H9 (cell line): ENCODE results near the gene MEF2A. TPM values are rescaled to one million over a fixed set of nuclear protein-coding genes. Genes with fewer than 3 reads are reported as not detected.

Experiments used
- DNase-seq: peaks from one replicate; pipeline ENCODE4 v3.0.0-alpha.2; 2017
- H2AFZ ChIP-seq: one replicate; pipeline ENCODE4 v1.6.1; 2013; ENCODE audit warnings: mild to moderate bottlenecking, low read length, control low read depth, moderate library complexity
- H2AK5ac ChIP-seq: 2 replicates; pipeline ENCODE4 v1.6.1; 2013; ENCODE audit warnings: low read length, control low read depth, mixed read lengths; ENCODE audit not compliant: insufficient read length
- H2BK120ac ChIP-seq: one replicate; pipeline ENCODE4 v1.6.1; 2013; ENCODE audit warnings: low read depth, mild to moderate bottlenecking, low read length, control low read depth, inconsistent platforms; ENCODE audit not compliant: poor library complexity, severe bottlenecking
- H2BK12ac ChIP-seq: 2 replicates; pipeline ENCODE4 v1.6.1; 2013; ENCODE audit warnings: low read length, control low read depth, mixed read lengths, low read depth; ENCODE audit not compliant: insufficient read length
- H2BK15ac ChIP-seq: 2 replicates; pipeline ENCODE4 v1.6.1; 2013; ENCODE audit warnings: low read depth, low read length, control low read depth
- H2BK20ac ChIP-seq: one replicate; pipeline ENCODE4 v1.6.1; 2013; ENCODE audit warnings: low read depth, mild to moderate bottlenecking, low read length, control low read depth, inconsistent platforms; ENCODE audit not compliant: poor library complexity, severe bottlenecking
- H2BK5ac ChIP-seq: 2 replicates; pipeline ENCODE4 v1.6.1; 2013; ENCODE audit warnings: low read length, control low read depth, mixed read lengths; ENCODE audit not compliant: insufficient read length
- H3K14ac ChIP-seq: 2 replicates; pipeline ENCODE4 v1.6.1; 2013; ENCODE audit warnings: low read length, control low read depth; ENCODE audit not compliant: insufficient read depth
- H3K18ac ChIP-seq: 2 replicates; pipeline ENCODE4 v1.6.1; 2013; ENCODE audit warnings: low read depth, mild to moderate bottlenecking, mixed read lengths, low read length, control low read depth; ENCODE audit not compliant: insufficient read length
- H3K23ac ChIP-seq: 2 replicates; pipeline ENCODE4 v1.6.1; 2013; ENCODE audit warnings: low read length, control low read depth, mixed read lengths, low read depth; ENCODE audit not compliant: insufficient read length
- H3K23me2 ChIP-seq: 2 replicates; pipeline ENCODE4 v1.6.1; 2013; ENCODE audit warnings: low read depth, mild to moderate bottlenecking, mixed read lengths, low read length, control low read depth; ENCODE audit not compliant: insufficient read length, poor library complexity, severe bottlenecking
- H3K27ac ChIP-seq: 2 replicates; pipeline ENCODE4 v1.5.1; 2013; ENCODE audit warnings: low read length, control low read depth, mixed read lengths, low read depth; ENCODE audit not compliant: insufficient read length
- H3K27me3 ChIP-seq: 2 replicates; pipeline ENCODE4 v1.6.1; 2013; ENCODE audit warnings: low read length, control low read depth, inconsistent platforms; ENCODE audit not compliant: insufficient read depth
- H3K4ac ChIP-seq: 2 replicates; pipeline ENCODE4 v1.6.1; 2013; ENCODE audit warnings: low read depth, mild to moderate bottlenecking, control low read depth, inconsistent platforms, low read length, moderate library complexity
- H3K4me1 ChIP-seq: 2 replicates; pipeline ENCODE4 v1.6.1; 2013; ENCODE audit warnings: low read length, control low read depth, inconsistent platforms; ENCODE audit not compliant: insufficient read depth
- H3K4me2 ChIP-seq: 2 replicates; pipeline ENCODE4 v1.6.1; 2013; ENCODE audit warnings: low read length, control low read depth, mixed read lengths; ENCODE audit not compliant: insufficient read length, insufficient read depth
- H3K56ac ChIP-seq: 2 replicates; pipeline ENCODE4 v1.6.1; 2013; ENCODE audit warnings: low read depth, mild to moderate bottlenecking, mixed read lengths, low read length, control low read depth; ENCODE audit not compliant: insufficient read length
- H3K79me1 ChIP-seq: 2 replicates; pipeline ENCODE4 v1.6.1; 2013; ENCODE audit warnings: low read depth, mild to moderate bottlenecking, moderate library complexity, low read length, control low read depth, inconsistent platforms; ENCODE audit not compliant: insufficient read depth, poor library complexity, severe bottlenecking
- H3K79me2 ChIP-seq: 2 replicates; pipeline ENCODE4 v1.6.1; 2013; ENCODE audit warnings: low read length, control low read depth, inconsistent platforms; ENCODE audit not compliant: insufficient read depth
- H3K9ac ChIP-seq: 2 replicates; pipeline ENCODE4 v1.6.1; 2013; ENCODE audit warnings: low read length, control low read depth, mixed read lengths; ENCODE audit not compliant: insufficient read length; ENCODE audit errors: extremely low read depth
- H3K9me3 ChIP-seq: one replicate; pipeline ENCODE4 v1.6.1; 2013; ENCODE audit warnings: low read depth, low read length, inconsistent platforms; ENCODE audit not compliant: control insufficient read depth
- H3T11ph ChIP-seq: one replicate; pipeline ENCODE4 v1.6.1; 2013; ENCODE audit warnings: mild to moderate bottlenecking, low read length, control low read depth, inconsistent platforms
- H4K20me1 ChIP-seq: one replicate; pipeline ENCODE4 v1.6.1; 2013; ENCODE audit not compliant: control insufficient read depth, insufficient read length, insufficient read depth
- H4K5ac ChIP-seq: 2 replicates; pipeline ENCODE4 v1.6.1; 2013; ENCODE audit warnings: low read depth, mild to moderate bottlenecking, mixed read lengths, low read length, control low read depth; ENCODE audit not compliant: insufficient read length
- H4K8ac ChIP-seq: replicated peaks from 2 replicates; pipeline ENCODE4 v1.6.1; 2013; ENCODE audit warnings: low read length, control low read depth, mixed read lengths, low read depth; ENCODE audit not compliant: insufficient read length
- H4K91ac ChIP-seq: 2 replicates; pipeline ENCODE4 v1.6.1; 2013; ENCODE audit warnings: low read depth, mild to moderate bottlenecking, moderate library complexity, mixed read lengths, low read length, control low read depth; ENCODE audit not compliant: insufficient read length
- H3K27ac Mint-ChIP-seq, 3 experiments: 2 replicates in 2 of 3; 3 replicates in 1 of 3; pipeline ENCODE4 v1.8.0; 2020 to 2021; ENCODE audit warnings: mixed read lengths in 3 of 3, mild to moderate bottlenecking in 1 of 3, moderate library complexity in 1 of 3
- H3K27me3 Mint-ChIP-seq: 2 replicates; pipeline ENCODE4 v1.8.0; 2021; ENCODE audit warnings: low read depth, mild to moderate bottlenecking, moderate library complexity, mixed read lengths
- H3K36me3 Mint-ChIP-seq, 3 experiments: 2 replicates in 2 of 3; 3 replicates in 1 of 3; pipeline ENCODE4 v1.8.0; 2020 to 2021; ENCODE audit warnings: low read depth in 3 of 3, mixed read lengths in 3 of 3; ENCODE audit not compliant: insufficient read depth in 1 of 3
- H3K4me1 Mint-ChIP-seq, 2 experiments: 2 replicates each; pipeline ENCODE4 v1.8.0; 2020; ENCODE audit warnings: mixed read lengths in 2 of 2
- H3K4me3 Mint-ChIP-seq, 2 experiments: 2 replicates in 1 of 2; 3 replicates in 1 of 2; pipeline ENCODE4 v1.8.0; 2020 to 2021; ENCODE audit warnings: mild to moderate bottlenecking in 2 of 2, mixed read lengths in 2 of 2, moderate library complexity in 1 of 2
- H3K9me3 Mint-ChIP-seq, 2 experiments: 2 replicates in 1 of 2; 3 replicates in 1 of 2; pipeline ENCODE4 v1.8.0; 2020; ENCODE audit warnings: mild to moderate bottlenecking in 2 of 2, mixed read lengths in 2 of 2, moderate library complexity in 1 of 2
- WGBS: extraction: QIAGEN DNeasy Blood & Tissue Kit; methylation state at CpG from one replicate; pipeline ENCODE4 v1.1.7; 2013; ENCODE audit warnings: missing lambda C conversion rate, low lambda C conversion rate, mixed read lengths; ENCODE audit not compliant: insufficient read length; ENCODE audit errors: extremely low coverage; 5-methylcytosine and 5-hydroxymethylcytosine counted together
- total RNA-seq: library from RNA; stranded (reverse); gene quantifications from 2 replicates; pipeline ENCODE4 v1.2.1, GENCODE V29; 2021
- TF ChIP-seq, protein P1 (sequence below): fragments of 200-600 bp; sonication (generic); conservative IDR thresholded peaks from 3 replicates; pipeline ENCODE4 v1.8.0; 2021; ENCODE audit warnings: antibody characterized with exemption, mild to moderate bottlenecking

The MEF2A gene
- total RNA-seq, 1 experiment from 2014 or later: 20.7 TPM

DNA sequence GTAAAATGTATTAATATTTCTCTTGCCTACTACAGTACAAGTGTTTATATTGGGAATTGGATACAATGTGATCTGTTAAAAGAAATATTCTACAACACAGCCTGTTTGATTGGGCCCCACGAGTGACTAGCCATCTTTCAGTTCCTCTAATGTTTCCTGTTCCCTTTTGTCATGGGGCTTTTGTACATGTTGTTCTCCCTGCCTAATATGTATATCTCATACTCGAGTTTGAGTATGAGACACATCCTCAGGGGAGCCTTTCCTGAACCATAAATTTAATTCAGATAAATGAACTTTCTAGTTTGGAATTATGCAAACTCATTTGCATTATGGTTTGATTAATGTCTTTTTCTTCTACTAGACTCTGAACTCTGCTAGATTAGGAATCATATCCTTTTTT is 65.5 kb downstream of the MEF2A start:
- no CpG with 5 or more reads among the region's 2 CpGs for WGBS
- Histone ChIP-seq H3K79me1 (no peaks in the 10 kb centered on the region), H3K4ac (no peak overlapping the region), H3K56ac (no peak overlapping the region), H4K91ac (no peak overlapping the region), H3K14ac (no peak overlapping the region), H3K27me3 (no peaks in the 10 kb centered on the region), H3K9me3 (no peaks in the 10 kb centered on the region), H2BK5ac (no peak overlapping the region), H2BK15ac (no peak overlapping the region), H3K27ac (no peak overlapping the region), H2AFZ (no peak overlapping the region), H3K23me2 (no peaks in the 10 kb centered on the region), H4K8ac (no peak overlapping the region), H4K20me1 (no peaks in the 10 kb centered on the region), H2AK5ac (no peak overlapping the region), H4K5ac (no peak overlapping the region), H3K79me2 (no peaks in the 10 kb centered on the region), H3K4me1 (peaks cover 3% of the 10 kb centered on the region; the same call in 1 of the 2 replicates), H3K4me2 (no peak overlapping the region), H3K23ac (no peak overlapping the region), H2BK12ac (no peak overlapping the region), H2BK120ac (no peak overlapping the region), H3K18ac (no peak overlapping the region), H2BK20ac (no peak overlapping the region), H3K9ac (no peak overlapping the region), H3T11ph (no peak overlapping the region)
- H3K9me3 Mint-ChIP-seq: peaks cover 5 to 9% of the 10 kb centered on the region in 2 experiments; a peak in 4 of 5 replicates
- H3K27ac Mint-ChIP-seq: peak overlapping the region in 1 of 3 experiments; percentile 40; a peak in 1 of 7 replicates
- H3K27me3 Mint-ChIP-seq: no peaks in the 10 kb centered on the region
- no peak overlapping the region for H3K4me3 Mint-ChIP-seq
- H3K4me1 Mint-ChIP-seq: peaks cover 39 to 46% of the 10 kb centered on the region in 2 experiments
- DNase-seq: no peak
- TF ChIP-seq, protein P1, sequence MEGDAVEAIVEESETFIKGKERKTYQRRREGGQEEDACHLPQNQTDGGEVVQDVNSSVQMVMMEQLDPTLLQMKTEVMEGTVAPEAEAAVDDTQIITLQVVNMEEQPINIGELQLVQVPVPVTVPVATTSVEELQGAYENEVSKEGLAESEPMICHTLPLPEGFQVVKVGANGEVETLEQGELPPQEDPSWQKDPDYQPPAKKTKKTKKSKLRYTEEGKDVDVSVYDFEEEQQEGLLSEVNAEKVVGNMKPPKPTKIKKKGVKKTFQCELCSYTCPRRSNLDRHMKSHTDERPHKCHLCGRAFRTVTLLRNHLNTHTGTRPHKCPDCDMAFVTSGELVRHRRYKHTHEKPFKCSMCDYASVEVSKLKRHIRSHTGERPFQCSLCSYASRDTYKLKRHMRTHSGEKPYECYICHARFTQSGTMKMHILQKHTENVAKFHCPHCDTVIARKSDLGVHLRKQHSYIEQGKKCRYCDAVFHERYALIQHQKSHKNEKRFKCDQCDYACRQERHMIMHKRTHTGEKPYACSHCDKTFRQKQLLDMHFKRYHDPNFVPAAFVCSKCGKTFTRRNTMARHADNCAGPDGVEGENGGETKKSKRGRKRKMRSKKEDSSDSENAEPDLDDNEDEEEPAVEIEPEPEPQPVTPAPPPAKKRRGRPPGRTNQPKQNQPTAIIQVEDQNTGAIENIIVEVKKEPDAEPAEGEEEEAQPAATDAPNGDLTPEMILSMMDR: no peak
- peaks cover 15 to 28% (median 22%) of the 10 kb centered on the region in 3 experiments for H3K36me3 Mint-ChIP-seq
